Measurements from ENCODE around the gene APBA1.
"Not testable (repeated sequence)": the region's sequence is repeated elsewhere in the genome, so short reads cannot be mapped to it uniquely, and the experiment has no call there.

Gene APBA1

DNA sequence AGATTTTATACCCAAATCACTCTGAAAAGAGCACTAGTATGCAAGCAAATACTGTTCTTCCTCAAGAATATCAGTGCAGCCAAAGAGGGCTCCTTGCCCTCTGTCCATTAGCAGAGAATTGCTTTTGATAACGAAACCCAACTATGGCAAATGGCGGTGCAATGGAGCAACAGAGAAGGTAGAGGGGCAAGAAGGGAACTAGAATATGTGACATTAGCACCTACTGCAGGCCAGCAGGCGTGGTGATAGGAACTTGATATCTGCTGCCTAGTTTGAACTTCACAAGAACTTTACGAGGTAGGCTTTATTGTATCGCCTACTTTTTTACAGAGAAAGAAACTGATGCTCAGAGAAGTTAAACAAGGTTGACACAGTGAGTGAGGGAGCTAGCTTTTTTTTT lies 66.1 kb downstream of the APBA1 start:
- Mint-ChIP-seq H3K27me3 (ENCODE audit: low read depth) (peaks cover 10% of the 10 kb centered on the region), H3K4me3 (no peak overlapping the region), H3K4me1 (ENCODE audit: low read depth) (peaks cover 4% of the 10 kb centered on the region), H3K9me3 (no peaks in the 10 kb centered on the region), H3K36me3 (ENCODE audit: low read depth) (no peaks in the 10 kb centered on the region), H3K27ac (no peak overlapping the region)
- no peak for DNase-seq (ENCODE audit: low spot score)

- no peak for DNase-seq (ENCODE audit: low spot score)
- Mint-ChIP-seq H3K9me3 (no peaks in the 10 kb centered on the region), H3K27me3 (ENCODE audit: low read depth) (peaks cover 9% of the 10 kb centered on the region), H3K27ac (no peak overlapping the region), H3K4me1 (ENCODE audit: low read depth) (peaks cover 4% of the 10 kb centered on the region), H3K36me3 (ENCODE audit: low read depth) (no peaks in the 10 kb centered on the region), H3K4me3 (no peak overlapping the region)
These were observed 66.8 kb downstream of the APBA1 start for GRCh38 chr9:69605406-69605805.

GRCh38 chr9:69604568-69605219 lies 67.5 kb downstream of the APBA1 start:
- no peak overlapping the region for H3K4me3 Mint-ChIP-seq
- peaks cover 6% of the 10 kb centered on the region for H3K27me3 Mint-ChIP-seq (ENCODE audit: low read depth)
- H3K36me3 Mint-ChIP-seq (ENCODE audit: low read depth), result no peaks in the 10 kb centered on the region
- H3K9me3 Mint-ChIP-seq, result no peaks in the 10 kb centered on the region
- DNase-seq (ENCODE audit: low spot score), result no peak
- H3K27ac Mint-ChIP-seq, result no peak overlapping the region
- H3K4me1 Mint-ChIP-seq (ENCODE audit: low read depth), result peaks cover 4% of the 10 kb centered on the region

DNA sequence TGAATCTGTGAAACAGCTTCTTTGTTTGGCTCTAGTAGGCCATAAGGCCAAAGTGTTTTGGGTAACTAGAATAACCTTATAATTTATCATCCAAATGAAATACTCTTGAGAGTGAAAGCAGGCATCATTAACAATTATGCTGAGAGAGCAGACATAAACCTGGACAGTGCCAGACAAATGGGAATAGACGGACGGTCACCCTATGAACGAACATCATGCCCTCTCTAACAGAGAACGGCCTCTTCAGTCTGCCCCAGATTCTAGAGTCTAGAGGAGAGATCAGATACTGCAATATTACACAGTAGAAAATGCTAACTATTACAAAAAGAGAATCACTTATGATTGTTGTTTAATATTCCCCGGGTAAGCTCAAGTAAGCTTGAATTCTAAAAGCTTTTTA lies 68.5 kb downstream of the APBA1 start:
- H3K27me3 Mint-ChIP-seq (ENCODE audit: low read depth), result peaks cover 4% of the 10 kb centered on the region
- peaks cover 4% of the 10 kb centered on the region for H3K4me1 Mint-ChIP-seq (ENCODE audit: low read depth)
- DNase-seq (ENCODE audit: low spot score), result no peak
- no peaks in the 10 kb centered on the region for H3K36me3 Mint-ChIP-seq (ENCODE audit: low read depth)
- no peak overlapping the region for H3K4me3 Mint-ChIP-seq
- no peak overlapping the region for H3K27ac Mint-ChIP-seq
- peaks cover 3% of the 10 kb centered on the region for H3K9me3 Mint-ChIP-seq

DNA sequence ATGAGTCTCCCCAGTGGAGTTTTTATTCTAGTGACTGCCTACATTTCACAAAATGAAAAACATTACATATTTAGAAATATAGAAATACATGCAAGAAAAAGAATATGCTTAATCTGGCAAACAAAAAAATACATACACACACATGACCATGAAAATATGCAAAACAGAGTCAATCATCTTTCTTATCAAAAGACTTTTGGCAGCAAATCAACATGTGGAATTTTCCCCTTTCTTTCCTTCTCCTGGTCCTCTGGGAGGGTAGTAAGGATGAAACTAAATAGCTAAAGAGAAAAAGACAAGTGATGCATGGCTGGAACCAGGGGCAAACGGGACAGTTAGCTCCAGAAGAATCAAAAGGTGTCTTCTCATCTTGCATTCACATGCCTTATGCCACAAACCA lies 69.4 kb downstream of the APBA1 start:
- H3K4me1 Mint-ChIP-seq (ENCODE audit: low read depth), result peaks cover 4% of the 10 kb centered on the region
- H3K4me3 Mint-ChIP-seq, result no peak overlapping the region
- no peak overlapping the region for H3K27ac Mint-ChIP-seq
- no peaks in the 10 kb centered on the region for H3K36me3 Mint-ChIP-seq (ENCODE audit: low read depth)
- peaks cover 4% of the 10 kb centered on the region for H3K27me3 Mint-ChIP-seq (ENCODE audit: low read depth)
- H3K9me3 Mint-ChIP-seq, result peaks cover 6% of the 10 kb centered on the region
- DNase-seq (ENCODE audit: low spot score), result no peak

DNA sequence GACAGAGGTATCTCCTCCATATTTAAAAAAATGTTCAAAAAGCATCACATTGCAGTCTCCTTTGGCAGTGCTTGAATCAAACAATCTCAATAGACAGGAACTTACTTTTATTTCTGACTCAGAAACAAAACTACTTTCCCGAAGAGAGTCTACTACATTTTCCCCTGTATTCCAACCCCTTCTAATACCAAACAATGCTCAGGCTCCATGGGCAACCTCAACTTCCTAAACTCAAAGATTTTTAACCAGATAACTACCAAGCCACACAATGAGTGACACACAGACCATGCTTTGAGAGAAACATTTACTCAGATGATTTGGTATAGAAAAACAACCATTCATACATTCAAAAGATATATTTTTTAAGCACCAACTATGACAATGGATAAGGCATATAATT lies 70.5 kb downstream of the APBA1 start:
- no peaks in the 10 kb centered on the region for H3K36me3 Mint-ChIP-seq (ENCODE audit: low read depth)

GRCh38 chr9:69600314-69601047 lies 71.7 kb downstream of the APBA1 start:
- Mint-ChIP-seq H3K4me3 (no peak overlapping the region), H3K27me3 (ENCODE audit: low read depth) (peaks cover 4% of the 10 kb centered on the region), H3K4me1 (ENCODE audit: low read depth) (peaks cover 13% of the 10 kb centered on the region), H3K9me3 (peaks cover 18% of the 10 kb centered on the region), H3K27ac (no peak overlapping the region), H3K36me3 (ENCODE audit: low read depth) (peaks cover 1% of the 10 kb centered on the region)
- no peak for DNase-seq (ENCODE audit: low spot score)

More for the DNA sequence above, 70.5 kb downstream of the APBA1 start:
- Mint-ChIP-seq H3K9me3 (peaks cover 7% of the 10 kb centered on the region), H3K4me3 (no peak overlapping the region), H3K27ac (no peak overlapping the region), H3K27me3 (ENCODE audit: low read depth) (peaks cover 4% of the 10 kb centered on the region), H3K4me1 (ENCODE audit: low read depth) (peaks cover 9% of the 10 kb centered on the region)
- no peak for DNase-seq (ENCODE audit: low spot score)

GRCh38 chr9:69599232-69599971 lies 72.8 kb downstream of the APBA1 start:
- no peak for DNase-seq (ENCODE audit: low spot score)
- Mint-ChIP-seq H3K9me3 (peaks cover 20% of the 10 kb centered on the region), H3K27me3 (ENCODE audit: low read depth) (peaks cover 4% of the 10 kb centered on the region), H3K4me1 (ENCODE audit: low read depth) (peaks cover 13% of the 10 kb centered on the region), H3K36me3 (ENCODE audit: low read depth) (peaks cover 1% of the 10 kb centered on the region), H3K4me3 (no peak overlapping the region), H3K27ac (no peak overlapping the region)

GRCh38 chr9:69596906-69597305 lies 75.3 kb downstream of the APBA1 start:
- DNase-seq (ENCODE audit: low spot score); H3K27ac Mint-ChIP-seq; H3K4me3 Mint-ChIP-seq; H3K36me3 Mint-ChIP-seq (ENCODE audit: low read depth): not testable (repeated sequence)
- Mint-ChIP-seq H3K27me3 (ENCODE audit: low read depth) (peaks cover 16% of the 10 kb centered on the region), H3K4me1 (ENCODE audit: low read depth) (peaks cover 17% of the 10 kb centered on the region), H3K9me3 (peaks cover 20% of the 10 kb centered on the region)

- no peak for DNase-seq (ENCODE audit: low spot score)
- peaks cover 12% of the 10 kb centered on the region for H3K4me1 Mint-ChIP-seq (ENCODE audit: low read depth)
- peaks cover 20% of the 10 kb centered on the region for H3K9me3 Mint-ChIP-seq
- H3K27ac Mint-ChIP-seq, result no peak overlapping the region
- peaks cover 1% of the 10 kb centered on the region for H3K36me3 Mint-ChIP-seq (ENCODE audit: low read depth)
- H3K4me3 Mint-ChIP-seq, result no peak overlapping the region
- peaks cover 18% of the 10 kb centered on the region for H3K27me3 Mint-ChIP-seq (ENCODE audit: low read depth)
These were observed 78.0 kb downstream of the APBA1 start for GRCh38 chr9:69594180-69594579.

GRCh38 chr9:69593756-69594155 lies 78.4 kb downstream of the APBA1 start:
- Mint-ChIP-seq H3K27ac (no peak overlapping the region), H3K4me3 (no peak overlapping the region), H3K4me1 (ENCODE audit: low read depth) (peaks cover 12% of the 10 kb centered on the region), H3K36me3 (ENCODE audit: low read depth) (peaks cover 1% of the 10 kb centered on the region), H3K9me3 (peaks cover 18% of the 10 kb centered on the region), H3K27me3 (ENCODE audit: low read depth) (peaks cover 19% of the 10 kb centered on the region)
- DNase-seq (ENCODE audit: low spot score), result no peak

DNA sequence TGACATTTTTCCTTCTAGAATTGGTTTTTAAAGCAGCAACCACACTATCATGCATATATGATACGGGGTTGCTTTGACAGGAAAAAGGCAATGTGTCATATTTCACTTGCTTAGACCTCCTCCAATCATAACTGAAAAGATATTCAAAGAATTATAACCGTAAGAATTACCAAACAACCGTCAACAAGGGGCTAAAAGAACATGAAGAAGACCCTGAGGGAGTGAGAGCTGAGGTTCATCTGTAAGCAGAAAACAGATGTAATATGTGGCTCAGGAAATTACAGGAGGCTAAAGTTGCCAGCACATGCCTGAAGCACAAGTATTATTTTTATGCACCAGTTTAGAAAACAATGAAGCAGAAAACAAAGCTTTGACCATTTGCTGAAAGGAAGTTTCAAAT lies 78.9 kb downstream of the APBA1 start:
- Mint-ChIP-seq H3K27me3 (ENCODE audit: low read depth) (peaks cover 19% of the 10 kb centered on the region), H3K36me3 (ENCODE audit: low read depth) (peaks cover 1% of the 10 kb centered on the region), H3K4me1 (ENCODE audit: low read depth) (peaks cover 12% of the 10 kb centered on the region), H3K9me3 (peaks cover 14% of the 10 kb centered on the region), H3K27ac (no peak overlapping the region), H3K4me3 (no peak overlapping the region)
- no peak for DNase-seq (ENCODE audit: low spot score)

DNA sequence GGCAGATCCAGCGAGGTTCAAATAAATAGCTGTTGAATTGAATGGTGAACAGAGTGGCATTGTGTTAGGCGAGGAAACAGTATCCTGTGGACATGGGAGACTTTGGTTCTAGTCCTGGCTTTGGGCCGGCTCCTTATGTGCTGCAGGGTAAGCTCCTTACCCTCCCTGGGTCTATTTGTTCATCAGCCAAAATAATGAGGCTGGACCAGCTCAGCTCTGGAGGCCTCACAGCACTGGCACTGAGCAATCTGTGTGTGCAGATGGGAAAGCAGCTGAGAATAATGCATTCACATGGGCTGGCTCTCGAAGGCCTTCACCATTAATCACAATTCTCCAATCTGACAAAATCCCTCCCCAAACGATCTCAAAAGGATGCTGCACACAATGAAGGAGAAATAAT lies 81.9 kb downstream of the APBA1 start:
- H3K27ac Mint-ChIP-seq, result no peak overlapping the region
- DNase-seq (ENCODE audit: low spot score), result no peak
- H3K36me3 Mint-ChIP-seq (ENCODE audit: low read depth), result no peaks in the 10 kb centered on the region
- H3K27me3 Mint-ChIP-seq (ENCODE audit: low read depth), result peaks cover 19% of the 10 kb centered on the region
- no peaks in the 10 kb centered on the region for H3K9me3 Mint-ChIP-seq
- peaks cover 4% of the 10 kb centered on the region for H3K4me1 Mint-ChIP-seq (ENCODE audit: low read depth)
- no peak overlapping the region for H3K4me3 Mint-ChIP-seq

DNA sequence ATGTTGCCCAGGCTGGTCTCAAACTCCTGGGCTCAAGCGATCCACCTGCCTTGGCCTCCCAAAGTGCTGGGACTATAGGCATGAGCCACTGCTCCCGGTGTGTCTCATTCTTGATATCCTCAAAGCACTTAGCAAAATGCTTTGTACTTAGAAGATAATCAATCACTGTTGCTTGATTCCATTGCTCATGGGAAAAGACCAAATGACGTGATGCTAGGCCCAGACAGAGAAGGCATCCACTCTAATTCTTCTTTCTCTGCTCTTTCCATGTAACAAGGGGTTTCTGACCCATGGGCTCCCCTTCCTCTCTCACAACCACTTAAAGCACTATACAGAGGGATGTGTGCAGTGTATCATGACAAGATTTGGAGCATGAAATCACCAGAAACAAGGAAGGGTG lies 83.0 kb downstream of the APBA1 start:
- DNase-seq (ENCODE audit: low spot score), result no peak
- H3K4me1 Mint-ChIP-seq (ENCODE audit: low read depth), result peaks cover 4% of the 10 kb centered on the region
- H3K4me3 Mint-ChIP-seq, result no peak overlapping the region
- no peaks in the 10 kb centered on the region for H3K36me3 Mint-ChIP-seq (ENCODE audit: low read depth)
- H3K9me3 Mint-ChIP-seq, result no peaks in the 10 kb centered on the region
- no peak overlapping the region for H3K27ac Mint-ChIP-seq
- H3K27me3 Mint-ChIP-seq (ENCODE audit: low read depth), result peaks cover 17% of the 10 kb centered on the region

Measured in T-helper 2 cell treated with Interferon-gamma antibody and Interleukin-4, amounts not matched to agents 5 μg/mL and 100 μg/mL, for 36 hours (primary cell).